GM19099 (cell line): ENCODE measurements around the gene MARCKSL1.
A peak's percentile ranks its signal among the peaks of the same experiment; 100 is the strongest.

ENCODE experiments used
- POLR2A ChIP-seq: IDR thresholded peaks from 3 replicates; pipeline ENCODE4 v1.6.1; 2011; ENCODE audit warnings: low read depth; ENCODE audit not compliant: insufficient read length; ENCODE audit errors: extremely low read depth

Gene MARCKSL1

DNA sequence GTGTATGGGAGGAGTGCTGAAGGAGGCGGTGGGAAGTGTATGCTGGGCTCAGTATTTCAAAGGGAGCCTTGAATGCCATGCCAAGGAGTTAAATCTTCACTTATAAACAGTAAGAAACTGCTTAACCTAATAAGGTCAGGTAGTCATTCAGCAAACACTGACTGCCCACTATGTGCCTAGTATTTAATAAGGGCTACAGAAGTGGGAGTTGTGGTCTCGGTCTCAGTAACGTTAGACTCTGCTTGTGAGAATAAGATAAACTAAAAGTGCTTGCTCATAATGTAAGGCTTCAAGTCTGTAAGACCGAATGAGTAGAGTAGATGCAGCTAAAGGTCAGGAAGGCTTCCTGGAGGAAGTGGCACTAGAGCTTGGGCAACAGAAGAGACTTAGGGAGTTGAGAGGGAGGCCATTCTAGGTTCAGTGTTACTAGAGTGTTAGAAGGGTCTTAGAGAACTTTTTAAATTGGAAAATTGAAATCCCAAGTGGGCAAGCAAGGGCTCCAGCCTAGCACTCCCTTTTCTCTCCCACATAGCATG, 6.0 kb downstream of the MARCKSL1 start:
- TF ChIP-seq POLR2A: no peak

DNA sequence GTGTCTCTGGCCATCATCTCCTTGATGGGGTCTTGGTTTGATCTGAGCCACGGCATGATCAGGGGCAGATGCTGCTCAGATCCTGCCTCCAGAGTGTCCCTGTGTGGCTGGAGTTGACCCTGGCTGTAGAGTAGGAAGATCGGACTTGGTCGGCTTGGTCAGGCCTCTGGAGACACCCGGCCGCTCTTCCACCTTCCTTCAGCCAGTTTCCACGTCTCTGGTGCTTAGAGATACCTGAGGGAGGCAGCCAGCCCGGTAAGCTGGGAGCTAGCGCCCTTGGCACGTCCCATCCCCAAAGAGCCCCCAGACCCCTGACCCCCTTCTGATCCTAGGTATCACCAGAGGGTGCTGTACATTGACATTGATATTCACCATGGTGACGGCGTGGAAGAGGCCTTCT, 8.8 kb downstream of the MARCKSL1 start:
- no peak for TF ChIP-seq POLR2A

DNA sequence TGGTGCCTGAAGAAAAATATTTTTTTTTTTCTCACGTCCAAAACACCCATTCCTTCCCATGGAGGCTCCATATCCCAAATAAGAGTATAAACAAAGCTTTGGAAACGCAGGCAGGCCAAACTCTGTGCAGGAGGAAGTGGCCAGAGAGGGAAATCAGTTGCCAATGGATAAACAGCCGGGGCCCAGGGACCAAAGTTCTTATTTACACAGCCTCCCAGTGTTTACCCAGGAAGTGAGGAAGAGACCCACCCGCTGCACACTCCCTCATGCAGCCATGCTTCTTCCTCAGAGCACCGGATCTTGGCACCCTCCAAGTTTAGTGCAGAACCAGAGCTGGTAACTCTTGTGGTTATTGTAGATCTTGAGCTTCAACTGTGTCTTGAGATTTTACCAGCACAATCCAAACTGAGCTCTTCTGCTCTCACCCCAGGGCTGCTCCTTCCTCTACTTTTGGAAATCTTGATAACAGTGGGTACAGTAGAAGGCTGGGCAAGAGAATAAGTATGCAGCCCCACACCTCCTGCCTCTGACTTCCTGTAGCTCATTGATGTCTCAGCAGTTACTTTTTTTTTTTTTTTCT, 14.2 kb downstream of the MARCKSL1 start:
- TF ChIP-seq POLR2A: no peak

DNA sequence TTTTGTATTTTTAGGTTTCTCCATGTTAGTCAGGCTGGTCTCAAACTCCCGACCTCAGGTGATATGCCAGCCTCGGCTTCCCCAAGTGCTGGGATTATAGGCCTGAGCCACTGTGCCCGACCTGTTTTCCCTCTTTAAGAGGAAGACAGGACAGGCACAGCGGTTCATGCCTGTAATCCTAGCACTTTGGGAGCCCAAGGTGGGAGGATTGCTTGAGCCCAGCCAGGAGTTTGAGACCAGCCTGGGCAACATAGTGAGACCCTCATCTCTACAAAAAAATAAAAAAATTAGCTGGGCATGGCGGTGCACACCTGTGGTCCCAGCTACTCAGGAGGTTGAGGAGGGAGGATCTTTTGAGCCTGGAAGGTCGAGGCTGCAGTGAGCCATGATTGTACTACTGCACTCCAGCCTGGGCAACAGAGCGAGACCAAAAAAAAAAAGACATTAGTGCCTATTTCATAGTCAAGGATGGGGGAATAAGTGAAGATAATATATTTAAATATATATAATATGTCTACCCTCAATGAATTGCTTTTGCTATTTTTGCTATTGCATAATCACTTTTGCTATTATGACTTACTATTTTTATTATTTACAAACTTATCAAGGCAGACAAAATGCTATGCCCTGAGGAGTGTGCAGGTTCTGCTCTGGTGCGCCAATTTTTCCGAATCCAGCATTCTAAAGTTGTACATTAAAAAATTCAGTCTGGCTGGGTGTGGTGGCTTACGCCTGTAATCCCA, 17.7 kb downstream of the MARCKSL1 start:
- TF ChIP-seq POLR2A: no peak

DNA sequence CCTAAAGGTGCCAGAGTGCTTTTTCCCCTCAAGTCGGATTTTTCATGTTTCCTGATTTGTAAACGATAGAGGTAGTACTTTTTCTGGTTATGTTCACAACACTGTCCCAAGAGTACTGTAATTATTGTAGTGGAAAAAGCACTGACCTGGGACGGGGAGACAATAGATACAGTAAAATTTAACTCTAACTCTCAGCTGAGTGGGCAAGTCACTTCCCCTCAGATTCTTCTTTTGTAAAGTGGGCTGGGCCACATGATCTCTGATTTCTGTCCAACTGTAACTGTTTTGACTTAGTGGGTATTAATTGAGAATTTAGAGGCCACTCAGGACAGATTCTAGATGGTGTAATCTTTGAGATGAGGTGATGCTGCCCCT, 19.1 kb downstream of the MARCKSL1 start:
- no peak for TF ChIP-seq POLR2A

DNA sequence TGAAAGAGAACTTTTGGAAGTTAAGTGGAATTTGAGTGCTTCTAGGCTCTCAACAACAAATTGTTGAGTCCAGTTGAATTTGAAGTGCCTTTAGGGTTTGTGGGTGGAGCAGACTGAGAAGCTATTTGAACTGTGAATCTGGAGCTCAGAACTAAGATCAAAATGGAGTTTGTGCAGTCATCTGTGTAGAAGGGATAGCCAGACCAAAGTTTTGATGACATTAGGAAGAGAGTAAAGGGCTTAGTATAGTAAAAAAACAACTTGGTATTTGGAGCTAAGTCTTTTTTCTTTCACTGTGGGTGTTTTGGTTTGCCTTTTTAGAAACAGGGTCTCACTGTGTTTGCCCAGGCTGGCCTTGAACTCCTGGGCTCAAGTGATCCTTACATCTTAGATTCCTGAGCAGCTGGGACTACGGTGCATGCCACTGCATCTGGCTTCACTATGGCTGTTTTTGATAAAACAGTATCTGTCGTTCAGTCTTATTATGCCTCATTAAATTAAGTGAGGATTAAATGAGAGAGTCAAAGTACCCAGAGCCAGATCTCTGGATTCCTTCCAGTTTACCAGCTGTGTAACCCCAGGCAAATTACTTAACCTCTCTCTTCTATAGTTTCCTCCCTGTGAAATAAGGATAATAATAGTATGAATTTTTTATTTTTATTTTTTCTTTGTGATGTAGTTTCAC, 24.2 kb downstream of the MARCKSL1 start:
- no peak for TF ChIP-seq POLR2A

DNA sequence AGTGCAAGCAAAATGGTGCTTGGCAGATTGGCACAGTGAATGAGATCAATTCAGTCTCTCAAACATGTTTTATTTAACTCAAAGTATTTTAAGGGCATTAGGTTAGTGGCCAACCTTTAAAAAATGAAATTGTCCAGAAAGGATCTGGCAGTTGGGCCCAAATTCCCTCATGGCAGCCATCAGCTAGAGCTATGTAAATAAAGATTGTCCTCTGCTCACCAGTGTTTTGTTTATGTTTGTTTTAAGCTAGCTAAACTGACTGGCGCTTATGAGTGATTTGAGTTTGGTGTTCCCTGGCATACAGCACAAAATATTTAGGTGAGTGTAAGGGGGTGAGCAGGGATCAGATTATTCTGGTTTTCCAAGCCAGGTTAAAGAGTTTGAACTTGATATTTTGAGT, 26.1 kb downstream of the MARCKSL1 start:
- no peak for TF ChIP-seq POLR2A

GRCh38 chr1:32307324-32307723, 28.7 kb downstream of the MARCKSL1 start:
- no peak for TF ChIP-seq POLR2A

- TF ChIP-seq POLR2A: no peak
Measured at GRCh38 chr1:32305310-32305709, 30.7 kb downstream of the MARCKSL1 start.

- TF ChIP-seq POLR2A: no peak
Measured at GRCh38 chr1:32303997-32304622, 31.9 kb downstream of the MARCKSL1 start.

DNA sequence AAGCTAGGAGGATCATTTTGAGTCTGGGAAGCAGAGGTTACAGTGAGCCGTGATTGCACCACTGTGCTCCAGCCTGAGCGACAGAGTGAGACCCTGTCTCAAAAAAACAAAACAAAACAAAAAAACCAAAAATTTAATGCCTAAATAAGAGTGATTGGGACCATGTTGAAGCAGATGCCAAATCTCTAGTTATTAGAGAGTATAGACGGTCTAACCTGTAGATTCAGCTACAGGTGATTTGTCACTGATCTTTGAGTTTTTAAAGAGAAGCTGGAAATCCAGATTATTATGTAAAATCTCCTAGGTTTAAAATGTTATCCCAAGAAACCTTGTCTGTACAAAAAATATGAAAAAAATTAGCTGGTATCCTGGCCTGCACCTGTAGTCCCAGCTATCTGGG, 32.7 kb downstream of the MARCKSL1 start:
- no peak for TF ChIP-seq POLR2A

DNA sequence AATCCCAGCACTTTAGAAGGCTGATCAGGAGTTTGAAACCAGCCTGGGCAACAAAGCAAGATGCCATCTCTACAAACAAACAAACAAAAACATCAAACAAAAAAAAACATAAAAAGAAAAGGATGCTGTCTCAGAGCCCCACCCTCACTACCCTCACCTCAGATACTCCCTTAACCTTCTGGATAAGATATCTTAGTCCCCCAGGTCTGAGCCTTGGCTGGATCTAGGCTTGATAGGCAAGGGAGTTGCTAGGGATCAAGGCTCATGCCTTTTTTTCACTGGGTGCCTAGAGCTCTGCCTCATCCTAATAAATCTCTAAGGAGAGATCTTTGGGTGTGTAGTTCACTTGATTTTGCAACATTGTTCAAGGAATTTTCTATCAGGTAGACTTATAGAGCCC, 36.7 kb downstream of the MARCKSL1 start:
- TF ChIP-seq POLR2A: no peak

- peak; percentile 84 for TF ChIP-seq POLR2A
Measured at GRCh38 chr1:32291708-32292538, 44.1 kb downstream of the MARCKSL1 start, which contains the start of gene HDAC1. HDAC1 (plus strand) TSS chr1:32292083; CDS start chr1:32292170, 87 bp downstream.

DNA sequence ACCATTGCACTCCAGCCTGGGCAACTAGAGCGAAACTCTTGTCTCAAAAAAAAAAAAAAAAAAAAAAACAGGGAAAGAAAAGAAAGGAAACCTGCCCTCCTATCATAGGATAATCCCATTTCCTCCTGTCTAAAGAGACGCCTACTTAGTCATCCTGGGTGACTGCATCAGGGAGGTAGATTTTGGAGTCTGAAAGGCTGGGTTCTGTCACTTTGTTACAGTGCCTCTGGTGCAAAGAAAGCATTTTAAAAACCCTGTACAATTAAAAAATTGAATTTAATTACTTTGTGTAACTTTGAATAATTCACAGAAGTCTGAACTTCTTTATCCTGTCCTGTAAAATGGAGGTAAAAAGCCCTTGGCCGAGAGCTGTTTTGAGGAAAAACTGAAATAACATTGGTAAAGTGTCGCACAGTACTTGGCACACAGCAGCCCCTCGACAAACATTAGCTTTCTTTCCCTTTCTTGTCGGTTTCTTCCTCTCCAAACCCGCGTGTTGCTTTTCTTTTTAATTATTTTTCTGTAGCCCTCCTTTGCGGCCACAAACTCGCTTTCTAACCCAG, 44.8 kb downstream of the MARCKSL1 start:
- no peak for TF ChIP-seq POLR2A
